Fibroblast of upper back skin (primary cell): Measurements from ENCODE around the gene DPM2.

Experiments
- DNase-seq: peaks from one replicate; pipeline ENCODE4 v3.0.0-alpha.2; 2013

DPM2 gene

DNA sequence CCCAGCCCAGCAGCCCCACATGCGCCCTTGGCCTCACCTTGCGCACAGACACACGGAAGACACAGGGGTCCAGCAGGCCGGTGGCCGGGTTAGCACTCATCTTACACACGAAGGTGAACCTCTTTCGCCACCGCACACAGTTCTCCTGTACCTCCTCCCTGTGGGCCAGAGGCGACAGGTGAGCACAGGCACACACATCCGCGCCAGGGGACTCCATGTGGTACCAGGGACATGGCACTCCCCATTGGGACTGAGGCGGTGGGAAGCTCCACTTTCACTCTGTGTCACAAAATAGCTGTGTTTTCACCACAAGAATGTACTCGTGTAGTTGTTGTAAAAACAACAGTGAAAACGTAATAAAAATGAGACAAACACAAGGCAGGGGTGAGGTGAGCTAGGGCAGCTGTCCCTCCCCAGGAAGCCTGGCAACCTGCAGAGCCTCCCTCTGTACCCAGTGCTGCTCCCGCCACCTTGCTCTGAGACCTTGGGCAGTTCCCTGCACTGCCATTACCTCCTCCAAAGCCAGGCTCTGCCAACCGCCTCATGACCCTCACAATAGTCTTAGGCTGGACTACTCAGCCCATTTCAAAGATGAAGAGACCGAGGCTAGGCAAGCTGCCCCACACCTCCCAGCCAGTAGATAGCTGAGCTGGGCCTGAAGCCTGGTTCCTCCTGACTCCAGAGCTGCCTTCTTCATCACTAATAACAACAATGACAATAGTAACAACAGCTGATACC, 16.3 kb upstream of the DPM2 start:
- no peak for DNase-seq

DNA sequence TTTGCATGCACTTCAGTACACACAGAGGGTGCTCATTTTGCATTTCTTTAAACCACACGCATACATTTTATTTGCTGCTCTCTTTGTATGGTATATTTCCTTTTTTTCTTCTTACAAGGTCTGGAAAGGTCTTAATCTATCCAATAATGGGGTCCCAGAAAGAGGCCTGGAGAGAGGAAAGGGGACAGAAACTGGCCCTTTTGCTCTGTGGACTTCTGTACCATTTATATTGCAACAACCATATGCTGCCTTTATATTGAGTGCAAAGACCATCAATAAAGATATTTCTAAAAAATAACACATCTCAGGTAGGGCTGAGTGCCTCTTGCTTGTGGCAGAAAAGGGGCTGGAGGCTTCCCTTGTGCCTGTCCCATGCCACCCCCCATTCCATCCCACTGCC, 15.5 kb upstream of the DPM2 start:
- DNase-seq, result no peak

DNA sequence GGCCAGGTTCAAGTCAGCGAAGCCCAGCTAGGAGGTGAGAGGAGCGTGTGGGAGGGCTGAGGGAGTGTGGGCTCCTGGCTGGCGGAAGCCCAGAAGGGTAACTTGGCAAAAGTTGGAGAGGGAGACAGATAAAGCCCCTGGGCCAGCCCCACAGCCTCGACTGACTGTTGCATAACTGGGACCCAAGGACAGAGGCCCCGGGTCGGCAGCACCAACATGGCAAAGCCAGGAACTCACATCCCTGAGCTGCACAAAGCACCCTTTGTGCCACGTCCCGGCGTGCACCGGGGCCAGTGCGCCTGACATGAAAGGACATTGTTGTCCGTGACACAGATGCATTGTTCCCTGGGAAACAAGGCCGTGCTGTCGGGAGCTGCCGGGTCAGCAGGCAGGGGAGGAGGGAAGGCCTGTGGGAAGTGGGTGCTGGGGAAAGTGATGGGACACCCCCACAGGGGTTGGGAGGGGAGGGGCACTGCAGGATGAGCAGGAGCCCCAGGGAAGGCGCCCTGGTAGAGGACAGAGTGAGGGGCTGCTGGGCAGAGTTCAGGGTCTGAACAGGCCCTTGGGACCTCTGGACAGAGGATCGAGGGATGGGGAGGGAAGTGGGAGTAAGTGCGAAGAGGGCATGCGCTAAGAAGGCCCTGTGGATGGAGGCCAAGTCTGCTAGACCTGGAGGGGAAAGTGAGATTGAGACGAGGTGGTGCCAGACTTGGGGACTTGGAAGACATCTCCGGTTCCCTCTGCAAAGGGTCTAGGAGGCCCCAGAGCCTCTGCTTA, 13.0 kb upstream of the DPM2 start:
- no peak for DNase-seq

DNA sequence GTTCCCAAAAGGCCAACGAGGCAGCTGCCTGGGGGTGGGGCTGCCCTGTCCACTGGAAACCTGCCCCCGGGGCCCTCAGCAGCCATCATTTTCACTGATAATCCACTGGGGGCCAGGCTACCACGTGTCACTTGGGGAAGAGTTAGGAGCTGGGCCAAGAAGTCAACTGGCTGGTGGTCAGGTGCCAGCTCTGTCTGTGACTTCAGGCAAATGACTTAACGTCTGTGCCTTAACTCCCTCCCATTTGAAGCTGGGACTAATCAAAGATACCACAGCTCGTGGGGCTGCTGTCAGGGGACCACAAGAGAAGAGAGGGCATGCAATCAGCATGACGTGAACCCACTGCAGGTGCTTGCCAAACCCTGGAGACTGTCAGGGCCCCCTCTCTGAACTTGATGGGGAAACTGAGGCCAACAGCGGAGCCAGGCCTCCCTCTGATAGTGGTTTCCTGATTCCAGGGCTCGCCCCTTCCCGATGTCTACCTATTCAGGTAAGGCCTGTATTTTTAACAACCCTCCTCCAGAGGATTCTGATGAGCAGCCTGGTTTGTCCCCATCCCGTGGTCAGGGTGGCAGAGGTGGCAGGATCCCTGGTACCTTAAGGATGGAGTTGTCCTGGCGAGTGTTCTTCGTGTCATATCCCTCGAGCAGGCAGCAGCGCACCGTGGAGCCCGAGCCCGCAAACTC, 12.3 kb upstream of the DPM2 start:
- no peak for DNase-seq

GRCh38 chr9:127947841-127948710, 10.4 kb upstream of the DPM2 start:
- DNase-seq, result no peak

DNA sequence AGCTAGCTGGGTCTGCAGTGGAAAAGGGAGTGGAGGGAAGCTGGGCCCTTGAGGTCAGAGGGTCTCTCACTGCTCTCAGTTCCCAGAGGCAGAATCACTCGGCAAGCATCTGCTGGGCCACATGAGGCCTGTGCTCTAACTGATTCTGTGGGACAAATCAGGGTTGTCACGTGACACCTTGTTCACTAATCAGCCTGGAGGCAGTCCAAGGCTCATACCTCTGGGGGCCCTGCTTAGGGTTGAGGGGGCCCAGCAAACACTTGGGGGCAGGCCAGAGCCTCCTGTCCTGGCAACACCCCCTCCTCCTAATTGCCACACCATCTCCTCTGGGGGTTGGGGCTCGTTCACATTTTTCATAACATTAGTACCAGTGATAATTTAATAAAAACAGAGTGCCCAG, 9.1 kb upstream of the DPM2 start:
- DNase-seq, result no peak

GRCh38 chr9:127945942-127946341, 8.3 kb upstream of the DPM2 start:
- no peak for DNase-seq

DNA sequence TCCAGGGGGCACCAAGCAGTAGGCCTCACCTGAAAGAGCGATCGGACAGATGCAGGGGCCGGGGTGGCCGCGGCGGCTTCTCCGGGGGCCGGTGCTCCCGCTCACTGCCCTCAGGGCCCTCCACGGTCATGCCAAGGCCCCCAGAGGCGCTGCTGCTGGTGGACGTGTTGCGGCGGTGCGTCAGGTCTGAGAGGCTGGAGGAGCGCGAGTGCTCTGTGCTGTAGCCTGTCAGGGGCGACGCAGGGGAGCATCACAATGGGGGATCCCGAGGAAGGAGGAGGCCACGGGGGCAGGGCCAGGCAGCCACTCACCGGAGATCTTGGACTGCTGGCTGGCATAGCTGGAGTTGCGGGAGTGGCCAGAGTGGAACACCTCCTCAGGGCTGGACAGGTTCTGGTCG, 7.7 kb upstream of the DPM2 start:
- DNase-seq, result no peak

- no peak for DNase-seq
Measured at GRCh38 chr9:127944586-127945218, 7.0 kb upstream of the DPM2 start.

DNA sequence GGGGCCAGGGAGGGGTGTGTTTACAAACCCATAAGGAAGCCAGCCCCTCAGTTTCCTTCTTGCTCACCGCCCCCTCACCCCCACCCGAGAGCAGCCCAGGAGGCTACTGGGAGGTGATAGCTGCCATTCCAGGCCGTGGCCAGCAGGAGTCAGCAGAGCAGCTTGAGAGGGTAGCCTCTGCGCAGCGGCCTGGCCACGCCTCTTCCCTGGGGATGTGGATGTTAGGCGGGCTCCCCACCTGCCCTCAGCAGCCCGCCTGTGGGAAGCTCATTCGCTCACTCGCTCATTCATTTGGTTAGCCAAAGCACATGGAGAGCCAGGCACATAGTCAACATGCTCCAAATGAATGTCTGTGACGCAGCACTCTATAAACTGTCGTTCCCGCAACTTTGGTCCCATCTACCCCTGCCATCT, 6.1 kb upstream of the DPM2 start:
- peak; percentile 77 for DNase-seq

DNA sequence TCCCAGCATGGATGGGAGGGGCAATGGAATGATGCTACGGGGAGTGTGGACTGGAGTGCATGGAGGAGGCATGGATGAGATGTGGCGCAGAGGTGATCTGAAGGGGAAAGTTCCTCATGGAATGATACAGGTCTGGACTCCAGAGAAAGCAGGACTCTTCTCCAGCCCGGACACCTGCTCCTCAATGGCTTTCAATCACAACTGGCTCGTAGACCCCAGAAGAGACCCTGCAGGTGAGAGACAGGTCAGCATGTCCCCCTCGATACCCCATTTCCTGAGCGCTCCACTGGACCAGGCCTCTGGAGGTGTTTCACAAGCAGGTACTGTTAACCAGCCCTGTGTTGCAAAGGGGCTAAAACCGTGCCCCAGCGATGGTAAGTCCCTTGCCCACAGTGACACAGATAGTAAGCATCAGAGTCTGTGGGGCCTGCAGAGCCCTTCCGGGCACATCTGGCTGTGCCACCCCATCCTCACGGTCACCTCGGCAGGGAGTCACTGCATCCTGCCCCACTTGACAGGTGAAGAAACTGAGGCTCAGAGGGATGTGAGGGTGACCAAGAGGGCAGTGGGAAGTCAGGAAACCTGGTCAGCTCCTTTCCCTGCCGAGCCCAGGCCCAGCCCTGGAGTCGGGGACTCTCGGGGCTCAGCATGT, 5.5 kb upstream of the DPM2 start:
- DNase-seq, result no peak

DNA sequence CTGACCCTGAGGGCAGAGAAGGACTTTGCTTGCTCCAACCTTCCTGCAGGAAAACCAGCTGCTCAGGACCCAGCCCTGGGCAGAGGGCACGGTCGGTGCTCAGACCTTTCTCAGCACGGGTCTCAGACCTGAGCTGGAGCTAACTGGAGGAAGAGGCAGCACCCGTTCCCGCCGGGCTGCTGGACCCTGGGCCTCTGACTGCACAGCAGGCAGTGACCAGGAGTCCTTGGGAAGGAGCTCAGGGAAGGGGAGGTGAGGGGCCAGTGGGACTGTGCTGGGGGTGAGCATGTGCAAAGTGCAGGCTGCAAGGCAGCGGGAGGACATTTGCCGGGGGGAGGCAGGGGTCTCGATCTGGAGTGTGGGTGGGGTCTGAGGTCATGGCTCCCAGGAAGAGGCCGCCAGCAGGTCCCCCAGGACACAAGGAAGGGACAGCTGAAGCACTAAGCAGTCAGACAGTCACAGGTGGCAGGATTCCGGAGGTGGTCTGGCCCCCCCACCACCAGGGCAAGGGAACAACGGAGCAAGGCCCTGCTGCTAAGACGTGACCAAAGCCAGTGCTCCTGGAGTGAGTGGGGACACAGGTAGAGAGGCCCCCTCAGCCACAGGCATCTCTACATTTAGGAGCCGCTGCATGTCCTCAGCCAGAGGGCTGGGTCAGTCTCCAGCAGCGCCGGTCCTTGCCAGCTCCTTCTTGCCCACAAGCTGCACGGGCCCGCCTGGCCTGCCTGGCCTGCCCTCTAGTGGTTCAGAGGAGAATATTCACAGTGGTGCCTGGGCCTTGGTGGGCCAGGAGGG, 4.8 kb upstream of the DPM2 start:
- DNase-seq, result peak; percentile 58

DNA sequence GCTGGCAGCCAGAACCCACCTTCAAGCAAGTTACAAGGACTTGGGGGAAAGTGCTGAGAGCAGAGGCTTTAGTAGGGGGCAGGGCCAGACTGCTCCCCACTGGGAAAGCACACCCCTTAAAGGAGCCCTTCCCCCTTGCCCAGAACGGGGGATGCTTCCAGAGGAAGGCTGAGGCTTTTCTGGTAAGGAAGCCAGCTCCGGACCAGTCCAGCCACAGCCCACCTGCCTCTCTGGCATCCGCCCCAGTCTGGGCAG, 4.2 kb upstream of the DPM2 start:
- no peak for DNase-seq

GRCh38 chr9:127941062-127941960, 3.7 kb upstream of the DPM2 start:
- no peak for DNase-seq

- DNase-seq, result no peak
Measured at GRCh38 chr9:127940593-127940992, 2.9 kb upstream of the DPM2 start.

- DNase-seq, result no peak
Measured at GRCh38 chr9:127938298-127938690, 640 bp upstream of the DPM2 start.

GRCh38 chr9:127937056-127937387, 632 bp downstream of the DPM2 start:
- DNase-seq, result no peak

DNA sequence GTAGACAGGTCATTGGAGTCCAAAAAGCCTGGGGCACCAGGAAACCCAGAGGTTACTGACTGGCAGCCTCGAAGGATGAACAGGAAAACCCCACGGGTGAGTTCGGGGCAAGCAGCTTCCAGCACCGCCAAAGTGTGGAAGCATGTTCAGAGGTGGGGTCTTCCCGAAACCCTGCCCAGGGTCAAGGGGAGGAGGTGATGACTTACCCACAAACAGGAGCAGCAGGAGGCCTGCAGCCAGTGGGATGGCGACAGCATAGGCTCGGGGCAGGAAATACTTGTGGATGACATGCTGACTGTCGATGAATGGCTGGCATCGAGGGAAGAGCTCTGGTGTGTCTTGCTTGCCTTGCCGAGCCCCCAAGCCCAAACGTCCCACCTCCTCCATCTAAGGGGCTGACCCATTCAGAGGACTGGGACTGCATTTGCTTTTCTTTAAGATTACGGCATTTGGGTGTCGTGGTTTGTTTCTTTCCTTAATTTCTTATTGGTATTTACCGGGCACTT, 1.3 kb downstream of the DPM2 start:
- DNase-seq, result no peak

DNA sequence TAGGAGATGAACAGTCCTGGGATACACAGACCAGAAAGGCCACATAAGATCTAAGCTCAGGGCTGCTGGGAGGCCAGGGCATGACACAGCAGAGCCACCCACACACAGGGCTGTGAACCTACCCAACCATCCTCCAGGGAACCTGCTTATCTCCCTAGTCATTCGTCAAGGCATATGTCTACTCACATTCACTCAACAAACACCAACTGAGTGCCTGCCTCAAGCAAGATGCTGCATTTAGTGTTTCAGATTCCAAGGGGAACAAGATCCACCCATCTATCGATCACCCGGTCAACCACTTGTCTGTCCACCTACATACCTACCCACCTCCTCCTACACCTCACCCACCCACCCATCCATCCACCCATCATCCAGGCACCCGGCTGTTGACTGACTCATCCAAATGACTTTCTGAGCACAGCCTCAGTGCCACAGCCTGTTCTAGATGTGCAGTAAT, 1.9 kb downstream of the DPM2 start:
- no peak for DNase-seq

GRCh38 chr9:127934986-127935385, 2.7 kb downstream of the DPM2 start:
- no peak for DNase-seq
